H9 (cell line): ENCODE data around the gene KRT39. TPM values are rescaled to one million over a fixed set of nuclear protein-coding genes. Genes with fewer than 3 reads are reported as not detected.

Source experiments
- DNase-seq: peaks from one replicate; pipeline ENCODE4 v3.0.0-alpha.2; 2017
- H2AFZ ChIP-seq: one replicate; pipeline ENCODE4 v1.6.1; 2013; ENCODE audit warnings: mild to moderate bottlenecking, low read length, control low read depth, moderate library complexity
- H2AK5ac ChIP-seq: 2 replicates; pipeline ENCODE4 v1.6.1; 2013; ENCODE audit warnings: low read length, control low read depth, mixed read lengths; ENCODE audit not compliant: insufficient read length
- H2BK120ac ChIP-seq: one replicate; pipeline ENCODE4 v1.6.1; 2013; ENCODE audit warnings: low read depth, mild to moderate bottlenecking, low read length, control low read depth, inconsistent platforms; ENCODE audit not compliant: poor library complexity, severe bottlenecking
- H2BK12ac ChIP-seq: 2 replicates; pipeline ENCODE4 v1.6.1; 2013; ENCODE audit warnings: low read length, control low read depth, mixed read lengths, low read depth; ENCODE audit not compliant: insufficient read length
- H2BK15ac ChIP-seq: 2 replicates; pipeline ENCODE4 v1.6.1; 2013; ENCODE audit warnings: low read depth, low read length, control low read depth
- H2BK20ac ChIP-seq: one replicate; pipeline ENCODE4 v1.6.1; 2013; ENCODE audit warnings: low read depth, mild to moderate bottlenecking, low read length, control low read depth, inconsistent platforms; ENCODE audit not compliant: poor library complexity, severe bottlenecking
- H2BK5ac ChIP-seq: 2 replicates; pipeline ENCODE4 v1.6.1; 2013; ENCODE audit warnings: low read length, control low read depth, mixed read lengths; ENCODE audit not compliant: insufficient read length
- H3K14ac ChIP-seq: 2 replicates; pipeline ENCODE4 v1.6.1; 2013; ENCODE audit warnings: low read length, control low read depth; ENCODE audit not compliant: insufficient read depth
- H3K18ac ChIP-seq: 2 replicates; pipeline ENCODE4 v1.6.1; 2013; ENCODE audit warnings: low read depth, mild to moderate bottlenecking, mixed read lengths, low read length, control low read depth; ENCODE audit not compliant: insufficient read length
- H3K23ac ChIP-seq: 2 replicates; pipeline ENCODE4 v1.6.1; 2013; ENCODE audit warnings: low read length, control low read depth, mixed read lengths, low read depth; ENCODE audit not compliant: insufficient read length
- H3K23me2 ChIP-seq: 2 replicates; pipeline ENCODE4 v1.6.1; 2013; ENCODE audit warnings: low read depth, mild to moderate bottlenecking, mixed read lengths, low read length, control low read depth; ENCODE audit not compliant: insufficient read length, poor library complexity, severe bottlenecking
- H3K27ac ChIP-seq: 2 replicates; pipeline ENCODE4 v1.5.1; 2013; ENCODE audit warnings: low read length, control low read depth, mixed read lengths, low read depth; ENCODE audit not compliant: insufficient read length
- H3K27me3 ChIP-seq: 2 replicates; pipeline ENCODE4 v1.6.1; 2013; ENCODE audit warnings: low read length, control low read depth, inconsistent platforms; ENCODE audit not compliant: insufficient read depth
- H3K4ac ChIP-seq: 2 replicates; pipeline ENCODE4 v1.6.1; 2013; ENCODE audit warnings: low read depth, mild to moderate bottlenecking, control low read depth, inconsistent platforms, low read length, moderate library complexity
- H3K4me1 ChIP-seq: 2 replicates; pipeline ENCODE4 v1.6.1; 2013; ENCODE audit warnings: low read length, control low read depth, inconsistent platforms; ENCODE audit not compliant: insufficient read depth
- H3K4me2 ChIP-seq: 2 replicates; pipeline ENCODE4 v1.6.1; 2013; ENCODE audit warnings: low read length, control low read depth, mixed read lengths; ENCODE audit not compliant: insufficient read length, insufficient read depth
- H3K56ac ChIP-seq: 2 replicates; pipeline ENCODE4 v1.6.1; 2013; ENCODE audit warnings: low read depth, mild to moderate bottlenecking, mixed read lengths, low read length, control low read depth; ENCODE audit not compliant: insufficient read length
- H3K79me1 ChIP-seq: 2 replicates; pipeline ENCODE4 v1.6.1; 2013; ENCODE audit warnings: low read depth, mild to moderate bottlenecking, moderate library complexity, low read length, control low read depth, inconsistent platforms; ENCODE audit not compliant: insufficient read depth, poor library complexity, severe bottlenecking
- H3K79me2 ChIP-seq: 2 replicates; pipeline ENCODE4 v1.6.1; 2013; ENCODE audit warnings: low read length, control low read depth, inconsistent platforms; ENCODE audit not compliant: insufficient read depth
- H3K9ac ChIP-seq: 2 replicates; pipeline ENCODE4 v1.6.1; 2013; ENCODE audit warnings: low read length, control low read depth, mixed read lengths; ENCODE audit not compliant: insufficient read length; ENCODE audit errors: extremely low read depth
- H3K9me3 ChIP-seq: one replicate; pipeline ENCODE4 v1.6.1; 2013; ENCODE audit warnings: low read depth, low read length, inconsistent platforms; ENCODE audit not compliant: control insufficient read depth
- H3T11ph ChIP-seq: one replicate; pipeline ENCODE4 v1.6.1; 2013; ENCODE audit warnings: mild to moderate bottlenecking, low read length, control low read depth, inconsistent platforms
- H4K20me1 ChIP-seq: one replicate; pipeline ENCODE4 v1.6.1; 2013; ENCODE audit not compliant: control insufficient read depth, insufficient read length, insufficient read depth
- H4K5ac ChIP-seq: 2 replicates; pipeline ENCODE4 v1.6.1; 2013; ENCODE audit warnings: low read depth, mild to moderate bottlenecking, mixed read lengths, low read length, control low read depth; ENCODE audit not compliant: insufficient read length
- H4K8ac ChIP-seq: replicated peaks from 2 replicates; pipeline ENCODE4 v1.6.1; 2013; ENCODE audit warnings: low read length, control low read depth, mixed read lengths, low read depth; ENCODE audit not compliant: insufficient read length
- H4K91ac ChIP-seq: 2 replicates; pipeline ENCODE4 v1.6.1; 2013; ENCODE audit warnings: low read depth, mild to moderate bottlenecking, moderate library complexity, mixed read lengths, low read length, control low read depth; ENCODE audit not compliant: insufficient read length
- H3K27ac Mint-ChIP-seq, 3 experiments: 2 replicates in 2 of 3; 3 replicates in 1 of 3; pipeline ENCODE4 v1.8.0; 2020 to 2021; ENCODE audit warnings: mixed read lengths in 3 of 3, mild to moderate bottlenecking in 1 of 3, moderate library complexity in 1 of 3
- H3K27me3 Mint-ChIP-seq: 2 replicates; pipeline ENCODE4 v1.8.0; 2021; ENCODE audit warnings: low read depth, mild to moderate bottlenecking, moderate library complexity, mixed read lengths
- H3K36me3 Mint-ChIP-seq, 3 experiments: 2 replicates in 2 of 3; 3 replicates in 1 of 3; pipeline ENCODE4 v1.8.0; 2020 to 2021; ENCODE audit warnings: low read depth in 3 of 3, mixed read lengths in 3 of 3; ENCODE audit not compliant: insufficient read depth in 1 of 3
- H3K4me1 Mint-ChIP-seq, 2 experiments: 2 replicates each; pipeline ENCODE4 v1.8.0; 2020; ENCODE audit warnings: mixed read lengths in 2 of 2
- H3K4me3 Mint-ChIP-seq, 2 experiments: 2 replicates in 1 of 2; 3 replicates in 1 of 2; pipeline ENCODE4 v1.8.0; 2020 to 2021; ENCODE audit warnings: mild to moderate bottlenecking in 2 of 2, mixed read lengths in 2 of 2, moderate library complexity in 1 of 2
- H3K9me3 Mint-ChIP-seq, 2 experiments: 2 replicates in 1 of 2; 3 replicates in 1 of 2; pipeline ENCODE4 v1.8.0; 2020; ENCODE audit warnings: mild to moderate bottlenecking in 2 of 2, mixed read lengths in 2 of 2, moderate library complexity in 1 of 2
- WGBS: extraction: QIAGEN DNeasy Blood & Tissue Kit; methylation state at CpG from one replicate; pipeline ENCODE4 v1.1.7; 2013; ENCODE audit warnings: missing lambda C conversion rate, low lambda C conversion rate, mixed read lengths; ENCODE audit not compliant: insufficient read length; ENCODE audit errors: extremely low coverage; 5-methylcytosine and 5-hydroxymethylcytosine counted together
- total RNA-seq: library from RNA; stranded (reverse); gene quantifications from 2 replicates; pipeline ENCODE4 v1.2.1, GENCODE V29; 2021
- TF ChIP-seq, protein P1 (sequence below): fragments of 200-600 bp; sonication (generic); conservative IDR thresholded peaks from 3 replicates; pipeline ENCODE4 v1.8.0; 2021; ENCODE audit warnings: antibody characterized with exemption, mild to moderate bottlenecking

Gene KRT39
- total RNA-seq, 1 experiment from 2014 or later = not detected

DNA sequence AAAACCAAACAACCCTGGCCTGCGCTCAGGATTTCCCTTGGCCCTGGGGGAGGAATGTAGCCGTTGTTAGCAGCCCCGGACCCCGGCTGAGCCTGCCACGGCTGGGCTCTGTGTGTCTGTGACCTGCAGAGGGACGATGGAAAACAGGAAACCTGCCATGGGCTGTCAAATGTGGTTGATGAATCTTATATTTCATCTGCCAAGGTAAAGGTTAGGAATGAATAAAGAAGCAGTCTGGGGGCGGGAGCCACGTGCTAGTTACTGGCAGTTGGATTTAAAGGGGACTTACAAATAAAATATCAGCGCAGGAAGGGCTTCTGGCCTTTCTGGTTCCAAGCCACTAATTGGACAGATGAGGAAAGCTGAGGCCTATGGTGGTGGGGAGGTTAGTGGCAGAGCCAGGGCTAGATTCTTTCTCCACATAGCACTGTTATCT, 29.3 kb downstream of the KRT39 start, which contains the start of gene KRT23:
TSS of gene KRT23 (minus strand) at position 263 of the 436 bp plus-strand sequence. CDS start 1,043 bp downstream, outside the sequence.
- Histone ChIP-seq H3K23ac (no peak within 1 kb of the TSS), H2AK5ac (no peak within 1 kb of the TSS), H2BK15ac (no peak within 1 kb of the TSS), H4K20me1 (no peaks in the 10 kb centered on the region), H3K4me1 (no peaks in the 10 kb centered on the region), H3K23me2 (peaks cover 3% of the 10 kb centered on the region), H3K27me3 (no peaks in the 10 kb centered on the region), H2BK20ac (no peak within 1 kb of the TSS), H3T11ph (no peak within 1 kb of the TSS), H3K79me2 (no peaks in the 10 kb centered on the region), H3K4ac (no peak within 1 kb of the TSS), H3K56ac (no peak within 1 kb of the TSS), H2BK120ac (no peak within 1 kb of the TSS), H4K8ac (no peak within 1 kb of the TSS), H3K79me1 (no peaks in the 10 kb centered on the region), H3K4me2 (no peak within 1 kb of the TSS), H3K9ac (no peak within 1 kb of the TSS), H4K5ac (no peak within 1 kb of the TSS), H3K18ac (no peak within 1 kb of the TSS), H3K27ac (no peak within 1 kb of the TSS), H3K14ac (no peak within 1 kb of the TSS), H2BK5ac (no peak within 1 kb of the TSS), H4K91ac (no peak within 1 kb of the TSS), H2BK12ac (no peak within 1 kb of the TSS), H3K9me3 (no peaks in the 10 kb centered on the region), H2AFZ (peak within 1 kb of the TSS; percentile 60)
- Mint-ChIP-seq H3K9me3 (peaks cover 0 to 2% of the 10 kb centered on the region in 2 experiments; a peak in 2 of 5 replicates), H3K36me3 (no peaks in the 10 kb centered on the region), H3K27ac (peak within 1 kb of the TSS in 2 of 3 experiments; percentile 58 to 92; a peak in 2 of 7 replicates), H3K4me3 (no peak within 1 kb of the TSS), H3K27me3 (peaks cover 4% of the 10 kb centered on the region; the same call in 1 of the 2 replicates), H3K4me1 (peaks cover 12 to 19% of the 10 kb centered on the region in 2 experiments)
- WGBS = no CpG with 5 or more reads among the region's 9 CpGs
- TF ChIP-seq, protein P1, sequence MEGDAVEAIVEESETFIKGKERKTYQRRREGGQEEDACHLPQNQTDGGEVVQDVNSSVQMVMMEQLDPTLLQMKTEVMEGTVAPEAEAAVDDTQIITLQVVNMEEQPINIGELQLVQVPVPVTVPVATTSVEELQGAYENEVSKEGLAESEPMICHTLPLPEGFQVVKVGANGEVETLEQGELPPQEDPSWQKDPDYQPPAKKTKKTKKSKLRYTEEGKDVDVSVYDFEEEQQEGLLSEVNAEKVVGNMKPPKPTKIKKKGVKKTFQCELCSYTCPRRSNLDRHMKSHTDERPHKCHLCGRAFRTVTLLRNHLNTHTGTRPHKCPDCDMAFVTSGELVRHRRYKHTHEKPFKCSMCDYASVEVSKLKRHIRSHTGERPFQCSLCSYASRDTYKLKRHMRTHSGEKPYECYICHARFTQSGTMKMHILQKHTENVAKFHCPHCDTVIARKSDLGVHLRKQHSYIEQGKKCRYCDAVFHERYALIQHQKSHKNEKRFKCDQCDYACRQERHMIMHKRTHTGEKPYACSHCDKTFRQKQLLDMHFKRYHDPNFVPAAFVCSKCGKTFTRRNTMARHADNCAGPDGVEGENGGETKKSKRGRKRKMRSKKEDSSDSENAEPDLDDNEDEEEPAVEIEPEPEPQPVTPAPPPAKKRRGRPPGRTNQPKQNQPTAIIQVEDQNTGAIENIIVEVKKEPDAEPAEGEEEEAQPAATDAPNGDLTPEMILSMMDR = no peak
- DNase-seq = peak; percentile 44
